AG04449 (cell line): ENCODE results near the gene MKLN1.
"Not testable (repeated sequence)": the region's sequence is repeated elsewhere in the genome, so short reads cannot be mapped to it uniquely, and the experiment has no call there.

ENCODE experiments used
- CTCF ChIA-PET: fragments of 350-600 bp; formaldehyde crosslinking; extraction: SDS; loops from one replicate; lab custom pipeline; 2021; ENCODE audit warnings: antibody characterized with exemption; lab: Yijun Ruan, JAX
- POLR2A ChIA-PET: fragments of 400-600, 350-600 bp; formaldehyde crosslinking; extraction: SDS; loops from one replicate; lab custom pipeline; 2020; ENCODE audit warnings: antibody characterized with exemption, inconsistent platforms; lab: Yijun Ruan, JAX
- DNase-seq: peaks from one replicate; pipeline ENCODE4 v3.0.0-alpha.2; 2010; ENCODE audit warnings: low read depth, low spot score
- H3K4me3 ChIP-seq: 2 replicates; pipeline ENCODE4 v1.5.1; 2011; ENCODE audit warnings: low read depth, mild to moderate bottlenecking, control low read depth, low read length
- CTCF ChIP-seq: IDR thresholded peaks from one replicate; pipeline ENCODE4 v1.5.1; 2011; ENCODE audit warnings: mild to moderate bottlenecking, moderate library complexity, low read length, control low read depth, inconsistent platforms; ENCODE audit not compliant: insufficient read depth; ENCODE audit errors: missing control alignments

Gene MKLN1

DNA sequence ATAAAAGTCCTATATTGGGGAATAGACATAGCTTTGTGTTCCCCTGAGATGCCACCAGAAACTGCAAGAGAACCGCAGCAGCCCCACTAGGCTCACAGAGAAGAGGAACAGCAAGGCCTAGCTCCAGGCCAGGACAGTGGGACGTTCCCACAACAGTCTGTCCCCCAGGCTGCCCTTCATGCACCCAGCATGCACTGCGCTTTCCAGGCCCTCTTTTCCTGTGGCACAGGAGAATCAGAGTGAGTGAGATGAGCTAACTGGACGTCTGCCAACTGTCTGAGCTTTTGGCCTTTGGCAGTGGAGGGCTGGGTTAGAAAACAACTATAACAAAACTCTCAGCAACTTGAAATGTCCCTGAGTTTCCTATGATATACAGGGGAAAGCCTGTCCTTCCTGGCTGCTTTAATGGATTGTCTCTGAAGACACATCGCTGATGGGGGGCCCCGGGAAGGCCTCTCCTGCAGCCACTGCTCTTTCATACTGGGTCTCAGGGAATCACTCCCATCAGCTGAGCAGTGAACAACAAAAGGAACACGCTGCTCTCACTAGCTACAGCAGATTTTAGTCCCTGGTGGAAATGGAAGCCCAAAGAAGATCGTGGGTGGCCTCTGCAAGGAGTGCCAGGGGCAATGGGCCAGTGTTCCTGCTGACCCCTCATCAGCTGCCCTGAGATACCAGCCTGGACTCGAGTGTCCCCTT is 175.3 kb downstream of the MKLN1 start:
- DNase-seq: no peak
- TF ChIP-seq CTCF: no peak
- ChIA-PET POLR2A (interaction anchor here (0.5 kb wide), 1 partner anchor 48 kb away, joined by 3 read pairs; no protein-coding TSS in a partner anchor), CTCF (interaction anchor here (0.6 to 15.6 kb wide), 5 partner anchors 8 to 155 kb away, joined by 3 to 334 read pairs (median 114); no protein-coding TSS in a partner anchor)
- no peak overlapping the region for H3K4me3 ChIP-seq

DNA sequence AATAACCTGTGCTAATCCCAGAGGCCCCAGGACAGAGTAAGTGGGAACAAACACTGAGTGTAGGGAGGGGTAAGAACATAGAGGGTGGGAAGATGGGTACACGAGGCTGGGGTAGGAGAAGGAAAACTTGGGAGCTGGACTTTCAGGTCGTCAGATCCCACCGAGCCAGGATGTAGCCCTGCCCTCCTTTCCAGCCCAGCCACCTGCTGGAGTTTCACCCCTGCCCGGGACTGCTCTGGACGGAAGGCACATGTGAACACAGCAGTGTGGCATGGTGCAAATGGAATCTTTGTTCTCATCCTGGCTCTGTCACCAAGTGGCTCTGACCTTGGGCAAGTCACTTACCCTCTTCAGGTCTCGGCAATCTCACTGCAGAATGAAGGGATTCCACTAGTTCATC is 176.0 kb downstream of the MKLN1 start:
- H3K4me3 ChIP-seq: no peak overlapping the region
- no peak for DNase-seq
- ChIA-PET CTCF (interaction anchor here (1.6 to 15.6 kb wide), 6 partner anchors 8 to 155 kb away, joined by 3 to 334 read pairs (median 140); no protein-coding TSS in a partner anchor), POLR2A (interaction anchor here (0.5 kb wide), 1 partner anchor 49 kb away, joined by 3 read pairs; no protein-coding TSS in a partner anchor)
- no peak for TF ChIP-seq CTCF

DNA sequence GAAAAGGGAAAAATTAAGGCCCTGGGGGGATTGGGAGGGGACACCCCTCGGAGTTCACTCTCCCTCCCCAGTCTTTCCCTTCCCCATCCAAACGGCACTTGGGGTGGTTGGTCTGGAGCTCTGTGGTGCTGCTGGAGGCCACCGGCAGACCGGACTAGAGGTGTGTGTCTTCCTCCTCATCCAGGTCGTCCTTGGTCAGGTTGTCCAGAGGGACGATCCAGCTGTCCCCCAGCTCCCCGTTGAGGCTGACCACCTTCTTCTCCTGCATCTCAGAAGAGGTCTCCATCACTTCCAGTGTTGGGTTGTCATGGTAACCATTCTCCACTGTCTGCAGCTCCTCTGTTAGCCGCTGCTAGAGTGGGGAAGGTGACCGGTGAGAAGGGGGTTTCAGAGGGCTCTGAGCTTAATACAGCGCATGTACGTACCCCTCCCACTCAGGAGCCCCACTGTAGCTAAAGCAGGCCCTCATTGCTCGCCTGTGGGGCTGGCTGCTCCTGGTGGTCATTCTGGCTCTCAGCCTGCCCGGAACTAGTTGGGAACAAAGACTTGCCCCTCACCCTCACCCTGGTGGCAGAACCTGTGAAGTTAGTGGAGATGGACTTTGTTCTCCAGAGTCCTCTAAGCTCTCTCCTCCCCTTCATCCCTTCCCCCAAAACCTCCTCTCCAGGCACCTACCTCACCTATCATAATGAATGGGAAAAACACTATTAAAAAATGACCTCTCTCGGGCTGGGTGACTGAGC is 176.7 kb downstream of the MKLN1 start:
- no peak overlapping the region for H3K4me3 ChIP-seq
- POLR2A ChIA-PET: no interaction called here
- CTCF ChIA-PET: interaction anchor here (1.6 to 15.6 kb wide), 6 partner anchors 7 to 154 kb away, joined by 3 to 334 read pairs (median 140); no protein-coding TSS in a partner anchor

GRCh38 chr7:131505037-131505620 is 177.5 kb downstream of the MKLN1 start:
- DNase-seq, POLR2A ChIA-PET, H3K4me3 ChIP-seq: not testable (repeated sequence)
- CTCF ChIA-PET: interaction anchor here (0.6 to 15.6 kb wide), 7 partner anchors 6 to 186 kb away, joined by 3 to 334 read pairs (median 136); no protein-coding TSS in a partner anchor

More for the DNA sequence above, 176.7 kb downstream of the MKLN1 start:
- TF ChIP-seq CTCF: no peak
- DNase-seq: no peak

DNA sequence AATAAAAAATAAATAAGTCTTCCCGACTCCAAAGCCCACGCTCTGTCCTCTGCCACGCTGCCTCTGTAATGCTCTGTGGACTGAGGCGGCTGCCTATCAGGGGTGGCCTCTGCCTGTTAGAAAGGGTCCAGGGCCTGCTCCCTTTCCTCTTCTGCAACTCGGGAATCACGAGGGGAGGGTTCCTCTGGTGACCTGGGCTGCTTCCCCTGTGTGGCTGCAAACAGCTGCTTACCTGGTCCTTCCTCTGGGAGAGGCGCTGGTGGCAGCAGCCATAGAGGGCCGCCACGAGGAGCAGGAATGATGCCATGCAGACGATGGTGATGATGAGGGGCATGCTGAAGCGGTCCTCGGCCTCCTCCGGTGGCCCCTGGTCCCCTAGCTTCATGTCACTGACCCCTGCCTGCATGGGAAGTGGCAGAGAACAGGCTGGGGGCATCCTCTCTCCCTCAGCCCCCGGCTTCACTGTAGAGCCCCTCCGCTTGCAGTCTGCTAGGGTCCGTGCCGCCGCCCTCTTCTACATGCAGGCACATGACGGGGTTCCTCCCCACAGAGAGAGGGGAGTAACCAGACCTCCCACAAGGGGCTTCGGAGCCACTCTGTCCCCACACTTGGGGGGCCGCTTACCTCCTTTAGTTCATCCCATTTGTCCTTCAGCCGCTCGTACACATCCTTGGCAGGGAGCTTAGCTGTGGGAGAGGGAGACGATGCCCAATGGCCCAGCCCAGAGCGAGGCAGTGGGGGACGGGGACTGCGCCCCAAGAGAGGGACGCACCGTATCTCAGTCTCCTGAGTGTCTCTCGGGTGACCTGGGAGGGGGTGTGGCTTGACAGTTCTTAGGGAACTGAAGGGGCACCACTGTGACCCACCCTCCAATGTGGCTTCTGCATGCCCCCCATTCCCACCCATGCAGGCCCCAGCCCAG is 178.2 kb downstream of the MKLN1 start:
- H3K4me3 ChIP-seq: no peak overlapping the region
- TF ChIP-seq CTCF: no peak
- ChIA-PET CTCF (interaction anchor here (0.9 to 15.6 kb wide), 8 partner anchors 5 to 185 kb away, joined by 4 to 334 read pairs (median 140); no protein-coding TSS in a partner anchor), POLR2A (no interaction called here)
- DNase-seq: no peak

GRCh38 chr7:131506597-131506996 is 178.9 kb downstream of the MKLN1 start:
- POLR2A ChIA-PET: no interaction called here
- CTCF ChIA-PET: interaction anchor here (0.9 to 15.6 kb wide), 13 partner anchors 6 to 437 kb away, joined by 3 to 334 read pairs (median 10); no protein-coding TSS in a partner anchor
- TF ChIP-seq CTCF: no peak
- DNase-seq: no peak
- H3K4me3 ChIP-seq: no peak overlapping the region
